LHCN-M2 (cell line): Measurements from ENCODE around the gene SMC2. TPM values are rescaled to one million over a fixed set of nuclear protein-coding genes. Genes with fewer than 3 reads are reported as not detected.
A peak's percentile ranks its signal among the peaks of the same experiment; 100 is the strongest.

Experiments used
- DNase-seq: peaks from one replicate; pipeline ENCODE4 v3.0.0-alpha.2; 2012; ENCODE audit warnings: low read depth
- polyA plus RNA-seq: library from polyadenylated mRNA; unstranded; fragments of >200 nt; gene quantifications from one replicate; pipeline ENCODE4 v1.2.1, GENCODE V29; 2012; ENCODE audit warnings: missing spikeins
- total RNA-seq: library from RNA; depleted of rRNA; stranded (reverse); fragments of >200 nt; gene quantifications from 2 replicates; pipeline ENCODE4 v1.2.3, GENCODE V29; 2014; rRNA removed

SMC2 gene
- 40.3 and 43.9 TPM in 2 replicates for total RNA-seq
- 8.0 TPM for polyA plus RNA-seq

GRCh38 chr9:104093647-104094533 lies at the start of gene SMC2:
SMC2 (plus strand) TSS chr9:104094309; CDS start chr9:104095385, 1,076 bp downstream.
- DNase-seq: peak; percentile 87

GRCh38 chr9:104068546-104068945 lies 25.6 kb upstream of the SMC2 start:
- peak; percentile 32 for DNase-seq

- DNase-seq: no peak
These were observed 24.8 kb upstream of the SMC2 start for GRCh38 chr9:104069288-104069687.

- no peak for DNase-seq
These were observed 22.5 kb upstream of the SMC2 start for GRCh38 chr9:104071589-104071988.

- no peak for DNase-seq
These were observed 20.9 kb upstream of the SMC2 start for GRCh38 chr9:104073098-104073769.

- no peak for DNase-seq
These were observed 20.4 kb upstream of the SMC2 start for GRCh38 chr9:104073770-104074133.

- peak; percentile 72 for DNase-seq
These were observed 19.2 kb upstream of the SMC2 start for GRCh38 chr9:104074876-104075275.

GRCh38 chr9:104075801-104076753 lies 18.0 kb upstream of the SMC2 start:
- peak; percentile 77 for DNase-seq

GRCh38 chr9:104078596-104078995 lies 15.5 kb upstream of the SMC2 start:
- DNase-seq: no peak

GRCh38 chr9:104080983-104081382 lies 13.1 kb upstream of the SMC2 start:
- DNase-seq: no peak

GRCh38 chr9:104082168-104082567 lies 11.9 kb upstream of the SMC2 start:
- no peak for DNase-seq

GRCh38 chr9:104085525-104085924 lies 8.6 kb upstream of the SMC2 start:
- DNase-seq: no peak

- DNase-seq: no peak
These were observed 6.2 kb upstream of the SMC2 start for GRCh38 chr9:104087894-104088293.

- DNase-seq: no peak
These were observed 5.7 kb upstream of the SMC2 start for GRCh38 chr9:104088416-104088815.

GRCh38 chr9:104090578-104090977 lies 3.5 kb upstream of the SMC2 start:
- DNase-seq: no peak

GRCh38 chr9:104091116-104091515 lies 3.0 kb upstream of the SMC2 start:
- no peak for DNase-seq

GRCh38 chr9:104091708-104092107 lies 2.4 kb upstream of the SMC2 start:
- DNase-seq: no peak

GRCh38 chr9:104092192-104092591 lies 1.9 kb upstream of the SMC2 start:
- DNase-seq: no peak

- DNase-seq: peak; percentile 23
These were observed 1.1 kb upstream of the SMC2 start for GRCh38 chr9:104092875-104093600.

GRCh38 chr9:104094534-104095015 lies 466 bp downstream of the SMC2 start:
- no peak for DNase-seq

GRCh38 chr9:104099630-104100029 lies 5.5 kb downstream of the SMC2 start:
- DNase-seq: no peak
